Measurements from ENCODE around the gene MTRF1L.

DNA sequence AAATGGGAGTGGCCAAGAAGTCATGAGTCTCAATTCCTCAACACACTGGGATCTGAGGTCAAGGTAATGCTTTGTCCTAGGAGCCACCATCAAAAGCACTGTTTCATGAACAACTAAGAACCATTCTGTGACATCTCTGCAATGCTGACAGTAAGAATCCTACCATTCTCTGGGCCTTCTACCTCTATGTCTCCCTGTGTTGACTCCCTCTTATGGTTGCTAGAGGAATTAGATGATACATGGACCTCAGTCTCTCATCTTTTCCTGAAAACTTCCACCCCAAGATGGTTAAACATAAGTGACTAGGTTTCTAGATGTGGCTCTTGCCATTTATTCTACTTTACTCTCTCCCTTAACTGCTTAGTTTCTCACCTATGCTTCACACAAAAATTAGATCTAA is 9.1 kb downstream of the MTRF1L start:
- no peak for TF ChIP-seq POLR2A (IDR thresholded peaks at IDR 0.05; ENCODE audit: low read length)
- TF ChIP-seq GATA1 (IDR thresholded peaks at IDR 0.05; ENCODE audit: low read depth, low read length) = no peak

All from erythroblast (primary cell).